GM12865 (cell line): ENCODE data around the gene NRP2.

Source experiments
- DNase-seq: peaks from one replicate; pipeline ENCODE4 v3.0.0; 2010; ENCODE audit warnings: low read depth
- H3K4me3 ChIP-seq: 2 replicates; pipeline ENCODE4 v1.5.1; 2011; ENCODE audit warnings: mild to moderate bottlenecking, low read depth, low read length, control low read depth
- TF ChIP-seq, protein P1 (sequence below): IDR thresholded peaks from 2 replicates; pipeline ENCODE4 v1.5.1; 2011; ENCODE audit warnings: low read length, control low read depth, low read depth, inconsistent platforms; ENCODE audit not compliant: insufficient read depth; ENCODE audit errors: missing control alignments

NRP2 gene

DNA sequence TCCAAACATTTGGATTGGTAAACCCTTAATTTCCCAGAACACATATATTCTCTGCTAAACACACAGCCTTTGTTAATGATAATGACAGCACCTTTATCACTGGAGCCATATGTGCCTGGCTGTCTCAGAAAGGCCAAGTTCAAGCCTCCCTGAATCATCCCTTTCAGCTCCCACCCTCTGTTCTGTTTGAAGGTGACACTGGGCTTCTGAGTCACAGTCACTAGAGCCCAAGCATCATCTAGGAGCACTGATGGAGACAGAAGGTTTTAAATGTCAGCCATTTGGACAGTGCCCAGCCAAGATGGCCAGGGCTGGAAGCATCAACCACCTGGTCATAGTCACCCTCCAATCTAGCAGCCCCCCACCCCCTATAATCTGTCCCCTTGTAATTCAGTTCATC is 80.6 kb downstream of the NRP2 start:
- no peak overlapping the region for H3K4me3 ChIP-seq
- DNase-seq, result no peak
- TF ChIP-seq, protein P1, sequence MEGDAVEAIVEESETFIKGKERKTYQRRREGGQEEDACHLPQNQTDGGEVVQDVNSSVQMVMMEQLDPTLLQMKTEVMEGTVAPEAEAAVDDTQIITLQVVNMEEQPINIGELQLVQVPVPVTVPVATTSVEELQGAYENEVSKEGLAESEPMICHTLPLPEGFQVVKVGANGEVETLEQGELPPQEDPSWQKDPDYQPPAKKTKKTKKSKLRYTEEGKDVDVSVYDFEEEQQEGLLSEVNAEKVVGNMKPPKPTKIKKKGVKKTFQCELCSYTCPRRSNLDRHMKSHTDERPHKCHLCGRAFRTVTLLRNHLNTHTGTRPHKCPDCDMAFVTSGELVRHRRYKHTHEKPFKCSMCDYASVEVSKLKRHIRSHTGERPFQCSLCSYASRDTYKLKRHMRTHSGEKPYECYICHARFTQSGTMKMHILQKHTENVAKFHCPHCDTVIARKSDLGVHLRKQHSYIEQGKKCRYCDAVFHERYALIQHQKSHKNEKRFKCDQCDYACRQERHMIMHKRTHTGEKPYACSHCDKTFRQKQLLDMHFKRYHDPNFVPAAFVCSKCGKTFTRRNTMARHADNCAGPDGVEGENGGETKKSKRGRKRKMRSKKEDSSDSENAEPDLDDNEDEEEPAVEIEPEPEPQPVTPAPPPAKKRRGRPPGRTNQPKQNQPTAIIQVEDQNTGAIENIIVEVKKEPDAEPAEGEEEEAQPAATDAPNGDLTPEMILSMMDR, result no peak

DNA sequence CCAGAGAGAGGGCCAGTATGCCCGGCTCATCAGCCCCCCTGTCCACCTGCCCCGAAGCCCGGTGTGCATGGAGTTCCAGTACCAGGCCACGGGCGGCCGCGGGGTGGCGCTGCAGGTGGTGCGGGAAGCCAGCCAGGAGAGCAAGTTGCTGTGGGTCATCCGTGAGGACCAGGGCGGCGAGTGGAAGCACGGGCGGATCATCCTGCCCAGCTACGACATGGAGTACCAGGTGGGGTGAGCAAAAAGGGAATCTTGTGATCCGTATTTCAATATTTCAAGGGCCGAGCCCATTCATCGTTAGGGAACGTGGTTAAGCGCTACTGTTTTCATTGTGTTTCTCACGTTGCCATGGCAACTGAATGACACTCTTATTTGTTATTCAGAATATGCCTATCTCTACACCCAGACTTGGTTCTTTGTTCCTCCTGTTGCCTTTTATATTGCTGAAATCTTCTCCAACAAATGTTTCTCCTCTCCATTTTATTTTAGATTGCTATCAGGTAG is 81.5 kb downstream of the NRP2 start:
- no peak overlapping the region for H3K4me3 ChIP-seq
- TF ChIP-seq, protein P1, result peak; percentile 47
- DNase-seq, result no peak

DNA sequence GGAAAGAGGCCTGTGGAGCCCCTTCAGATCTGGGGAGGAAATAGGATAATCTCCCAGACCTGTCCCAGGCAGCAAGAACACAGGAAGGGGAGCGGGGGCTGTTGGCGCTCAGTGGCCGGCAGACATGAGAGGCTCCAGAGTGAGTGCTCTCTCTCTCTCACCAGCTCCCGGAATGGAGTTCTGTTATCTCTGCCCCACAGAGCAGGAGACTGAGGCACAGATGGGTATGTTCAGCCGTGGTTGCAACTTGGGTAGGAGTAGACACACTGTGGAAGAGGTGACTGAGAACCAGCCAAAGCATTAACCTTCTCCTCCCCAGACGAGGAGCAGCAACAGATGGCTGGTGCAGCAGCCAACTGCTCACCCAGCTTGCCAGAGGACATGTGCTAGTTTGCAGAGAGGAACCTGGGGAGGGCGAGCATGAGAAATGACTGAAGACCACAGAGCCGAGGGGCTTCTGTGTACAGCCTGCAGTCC is 82.0 kb downstream of the NRP2 start:
- DNase-seq, result no peak
- TF ChIP-seq, protein P1, result no peak
- H3K4me3 ChIP-seq, result no peak overlapping the region

DNA sequence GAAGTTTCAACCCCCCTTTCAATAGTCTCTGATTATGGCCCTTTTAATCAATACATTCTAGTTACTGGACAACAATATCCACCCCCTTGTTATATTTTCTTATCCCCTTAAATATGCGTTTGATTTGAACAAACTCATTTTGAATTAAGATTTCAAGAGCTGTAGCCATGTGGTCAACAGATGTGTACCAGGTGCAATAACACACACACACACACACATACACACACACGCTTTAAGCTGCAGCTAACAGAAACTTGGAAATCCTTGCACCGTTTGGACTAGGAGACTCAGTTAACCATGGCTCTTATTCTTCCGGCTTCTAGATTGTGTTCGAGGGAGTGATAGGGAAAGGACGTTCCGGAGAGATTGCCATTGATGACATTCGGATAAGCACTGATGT is 82.8 kb downstream of the NRP2 start:
- DNase-seq, result no peak
- H3K4me3 ChIP-seq, result no peak overlapping the region
- TF ChIP-seq, protein P1, result no peak

DNA sequence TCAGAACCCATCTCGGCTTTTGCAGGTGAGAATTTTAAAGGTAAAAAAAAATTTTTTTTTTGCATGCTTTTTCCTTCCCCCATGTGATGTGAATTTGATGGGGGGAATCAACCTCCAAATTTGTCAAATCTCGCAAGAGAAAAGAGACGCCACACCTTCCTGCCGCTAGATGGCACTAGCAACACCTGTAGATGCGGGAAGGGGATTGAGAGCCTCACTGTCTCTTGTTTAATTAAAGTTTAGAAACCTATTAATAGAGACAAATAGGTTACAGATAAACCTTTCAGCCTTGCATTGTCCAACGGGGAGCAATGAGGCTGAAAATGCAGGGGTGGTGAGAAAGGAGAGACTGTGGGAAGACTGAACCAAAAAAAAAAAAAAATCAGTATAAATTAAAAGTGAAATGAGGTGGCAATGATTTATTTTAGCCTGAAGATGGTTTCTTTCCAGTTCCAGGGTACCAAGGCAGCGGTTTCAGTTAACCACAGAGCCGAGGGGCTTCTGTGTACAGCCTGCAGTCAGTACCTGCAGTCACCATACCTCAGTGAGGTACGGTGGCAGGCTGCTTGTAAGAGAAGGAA is 84.6 kb downstream of the NRP2 start:
- DNase-seq, result peak; percentile 59
- H3K4me3 ChIP-seq, result no peak overlapping the region
- TF ChIP-seq, protein P1, result peak; percentile 88

DNA sequence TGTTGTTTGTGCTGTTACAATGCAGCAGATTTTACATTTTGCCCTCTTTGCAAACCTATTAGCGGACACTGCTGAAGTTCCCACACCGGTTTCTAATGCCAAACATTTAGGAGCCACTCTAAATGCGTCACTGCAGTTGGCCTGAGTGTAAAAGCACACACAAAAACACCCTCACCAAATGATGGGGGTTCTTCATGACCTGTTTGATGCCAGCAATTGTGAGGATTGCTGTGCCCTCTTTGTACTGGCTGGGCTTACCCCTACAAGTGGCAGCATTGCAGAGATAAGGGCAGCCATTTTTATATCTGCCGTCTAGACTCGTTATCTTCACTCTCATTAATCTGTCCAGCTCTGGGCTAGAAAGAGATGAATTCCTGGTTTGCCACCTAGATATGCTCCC is 85.3 kb downstream of the NRP2 start:
- TF ChIP-seq, protein P1, result no peak
- no peak overlapping the region for H3K4me3 ChIP-seq
- no peak for DNase-seq

DNA sequence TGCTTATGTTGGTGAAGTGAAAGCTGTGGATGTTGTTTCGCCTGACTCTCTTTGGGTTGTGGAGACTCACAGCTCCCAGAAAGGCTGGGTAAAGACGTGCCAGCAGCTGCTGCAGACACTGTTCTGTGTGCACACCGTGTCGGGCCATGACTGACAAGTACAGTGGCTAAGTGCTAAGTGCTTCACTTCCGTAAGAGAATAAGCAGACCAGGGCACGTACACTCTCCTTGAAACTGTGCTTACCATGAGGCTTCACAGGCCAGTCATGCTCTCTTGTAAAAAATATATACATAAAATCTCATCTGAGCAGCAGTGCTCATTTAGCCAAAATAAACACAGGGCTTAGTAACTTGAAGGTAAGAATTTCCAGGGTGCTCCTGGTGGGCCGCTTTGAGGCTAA is 86.0 kb downstream of the NRP2 start:
- TF ChIP-seq, protein P1, result no peak
- H3K4me3 ChIP-seq, result no peak overlapping the region
- DNase-seq, result no peak
